WERI-Rb-1 (cell line): ENCODE results near the gene ZMIZ2.

Experiments
- DNase-seq: peaks from one replicate; pipeline ENCODE4 v3.0.0-alpha.2; 2020
- H3K27ac ChIP-seq: fragments of 250-450 bp; sonication (Bioruptor Pico); 2 replicates; pipeline ENCODE4 v1.5.1; 2020; ENCODE audit warnings: mild to moderate bottlenecking, moderate library complexity
- H3K27me3 ChIP-seq: fragments of 250-450 bp; sonication (Bioruptor Pico); 2 replicates; pipeline ENCODE4 v1.5.1; 2021; ENCODE audit warnings: mild to moderate bottlenecking, low read depth, moderate library complexity; ENCODE audit not compliant: insufficient read depth, severe bottlenecking
- H3K36me3 ChIP-seq: fragments of 250-450 bp; sonication (Bioruptor Pico); 2 replicates; pipeline ENCODE4 v1.5.1; 2020; ENCODE audit warnings: mild to moderate bottlenecking, moderate library complexity
- H3K4me3 ChIP-seq: 2 replicates; pipeline ENCODE4 v1.5.1; 2011; ENCODE audit warnings: low read depth, mild to moderate bottlenecking, control low read depth, low read length
- H3K9me3 ChIP-seq: fragments of 250-450 bp; sonication (Bioruptor Pico); 2 replicates; pipeline ENCODE4 v1.5.1; 2021; ENCODE audit warnings: mild to moderate bottlenecking, moderate library complexity; ENCODE audit not compliant: severe bottlenecking
- CTCF ChIP-seq: IDR thresholded peaks from 2 replicates; pipeline ENCODE4 v1.5.1; 2011; ENCODE audit warnings: low read depth, mild to moderate bottlenecking, control low read depth, inconsistent platforms, low read length

Gene ZMIZ2

DNA sequence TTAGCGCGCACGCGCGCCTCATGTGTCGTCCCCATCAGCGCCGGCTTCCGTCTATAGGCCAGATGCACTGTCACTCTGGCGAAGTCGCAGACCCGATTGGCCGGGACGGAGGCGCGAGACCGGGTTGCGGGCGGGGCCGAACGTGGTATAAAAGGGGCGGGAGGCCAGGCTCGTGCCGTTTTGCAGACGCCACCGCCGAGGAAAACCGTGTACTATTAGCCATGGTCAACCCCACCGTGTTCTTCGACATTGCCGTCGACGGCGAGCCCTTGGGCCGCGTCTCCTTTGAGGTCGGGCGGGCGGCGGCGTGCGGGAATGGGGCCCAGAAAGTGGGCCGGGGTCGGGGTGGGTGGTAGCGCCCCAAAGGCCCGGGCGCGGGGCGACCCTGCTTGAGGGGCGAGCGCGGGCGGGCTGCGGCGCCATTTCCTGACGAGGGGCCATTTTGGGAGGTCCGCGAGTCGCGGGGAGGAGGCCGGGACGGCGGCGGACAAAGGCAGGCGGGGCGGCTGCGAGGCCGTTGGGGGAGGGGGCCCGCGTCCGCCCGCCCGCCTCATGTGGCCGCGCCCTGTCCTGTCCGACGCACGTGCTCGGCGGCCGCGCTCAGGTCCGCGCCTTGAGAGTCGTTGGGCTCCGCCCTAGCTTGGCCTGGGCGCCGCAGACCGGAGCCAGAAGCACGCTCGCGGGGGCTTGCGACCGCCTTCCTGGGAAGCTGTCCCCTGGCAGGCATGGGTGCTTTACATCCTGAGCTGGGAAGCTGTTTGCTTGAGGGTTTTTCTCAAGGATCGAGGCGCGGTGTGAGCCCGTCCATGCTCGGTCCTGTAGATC, 48.1 kb downstream of the ZMIZ2 start, which contains the start of gene PPIA:
TSS of gene PPIA (plus strand) at position 178 of the 825 bp plus-strand sequence. CDS start at position 222, 44 bp downstream.
- Histone ChIP-seq H3K27me3 (no peaks in the 10 kb centered on the region), H3K4me3 (peak within 1 kb of the TSS; percentile 89), H3K36me3 (peaks cover 50% of the 10 kb centered on the region), H3K27ac (peak within 1 kb of the TSS; percentile 100), H3K9me3 (peaks cover 2% of the 10 kb centered on the region)
- peak; percentile 98 for DNase-seq
- no peak for TF ChIP-seq CTCF

- DNase-seq: peak; percentile 87
- peaks cover 2% of the 10 kb centered on the region for H3K9me3 ChIP-seq
- peak overlapping the region; percentile 89 for H3K4me3 ChIP-seq
- no peaks in the 10 kb centered on the region for H3K27me3 ChIP-seq
- peak; percentile 68 for TF ChIP-seq CTCF
- H3K36me3 ChIP-seq: peaks cover 59% of the 10 kb centered on the region
- H3K27ac ChIP-seq: peak overlapping the region; percentile 100
Observed at GRCh38 chr7:44797329-44798258, 48.9 kb downstream of the ZMIZ2 start.

DNA sequence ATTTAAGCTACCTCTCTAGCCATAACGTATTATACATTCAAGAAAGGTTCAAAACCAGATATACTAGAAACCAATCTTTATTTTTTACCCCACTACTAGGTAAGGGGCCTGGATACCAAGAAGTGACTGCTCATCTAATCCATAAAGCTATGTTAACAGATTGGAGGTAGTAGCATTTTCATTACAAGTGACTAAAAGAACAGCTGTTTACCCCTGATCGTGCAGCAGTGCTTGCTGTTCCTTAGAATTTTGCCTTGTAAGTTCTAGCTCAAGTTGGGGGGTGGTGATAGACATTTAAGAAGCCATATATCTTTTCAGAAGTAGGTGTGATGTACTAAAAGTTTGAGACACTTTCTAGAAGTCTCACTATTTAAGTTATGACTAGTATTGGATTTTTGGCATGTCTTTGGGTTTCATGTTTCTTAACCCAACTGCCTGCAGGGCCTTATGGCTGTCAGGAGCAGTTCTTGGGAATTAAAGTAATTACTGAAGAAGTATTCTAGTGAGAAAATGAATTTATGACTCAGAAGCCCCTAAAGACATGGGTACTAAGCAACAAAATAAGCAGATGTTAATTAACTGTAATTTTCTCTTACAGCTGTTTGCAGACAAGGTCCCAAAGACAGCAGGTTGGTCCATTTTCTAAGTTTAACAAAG, 50.1 kb downstream of the ZMIZ2 start:
- Histone ChIP-seq H3K9me3 (peaks cover 2% of the 10 kb centered on the region), H3K27ac (no peak overlapping the region), H3K27me3 (no peaks in the 10 kb centered on the region), H3K4me3 (no peak overlapping the region), H3K36me3 (peaks cover 71% of the 10 kb centered on the region)
- no peak for DNase-seq
- TF ChIP-seq CTCF: no peak

GRCh38 chr7:44799939-44800338, 51.3 kb downstream of the ZMIZ2 start:
- no peak for DNase-seq
- no peak for TF ChIP-seq CTCF
- H3K36me3 ChIP-seq: peaks cover 81% of the 10 kb centered on the region
- no peak overlapping the region for H3K4me3 ChIP-seq
- H3K27ac ChIP-seq: no peak overlapping the region
- no peaks in the 10 kb centered on the region for H3K27me3 ChIP-seq
- H3K9me3 ChIP-seq: peaks cover 2% of the 10 kb centered on the region

- no peaks in the 10 kb centered on the region for H3K27me3 ChIP-seq
- no peak overlapping the region for H3K27ac ChIP-seq
- H3K9me3 ChIP-seq: no peaks in the 10 kb centered on the region
- no peak for DNase-seq
- no peak overlapping the region for H3K4me3 ChIP-seq
- no peak for TF ChIP-seq CTCF
- peaks cover 80% of the 10 kb centered on the region for H3K36me3 ChIP-seq
Observed at GRCh38 chr7:44801890-44802289, 53.2 kb downstream of the ZMIZ2 start.
